ENCODE data around the gene DYNLT4.

DYNLT4 gene

GRCh38 chr1:44822981-44823451 lies 15.9 kb upstream of the DYNLT4 start:
- no peak for TF ChIP-seq ESRRG (CRISPR knock-in tag; IDR thresholded peaks at IDR 0.05)
- no peak for TF ChIP-seq TOX (CRISPR knock-in tag; IDR thresholded peaks at IDR 0.05; ENCODE audit: borderline replicate concordance)
- no peak for TF ChIP-seq CSRNP3 (CRISPR knock-in tag; IDR thresholded peaks at IDR 0.05)
- TF ChIP-seq CSDC2 (CRISPR knock-in tag; IDR thresholded peaks at IDR 0.05): no peak
- no peak for ATAC-seq

DNA sequence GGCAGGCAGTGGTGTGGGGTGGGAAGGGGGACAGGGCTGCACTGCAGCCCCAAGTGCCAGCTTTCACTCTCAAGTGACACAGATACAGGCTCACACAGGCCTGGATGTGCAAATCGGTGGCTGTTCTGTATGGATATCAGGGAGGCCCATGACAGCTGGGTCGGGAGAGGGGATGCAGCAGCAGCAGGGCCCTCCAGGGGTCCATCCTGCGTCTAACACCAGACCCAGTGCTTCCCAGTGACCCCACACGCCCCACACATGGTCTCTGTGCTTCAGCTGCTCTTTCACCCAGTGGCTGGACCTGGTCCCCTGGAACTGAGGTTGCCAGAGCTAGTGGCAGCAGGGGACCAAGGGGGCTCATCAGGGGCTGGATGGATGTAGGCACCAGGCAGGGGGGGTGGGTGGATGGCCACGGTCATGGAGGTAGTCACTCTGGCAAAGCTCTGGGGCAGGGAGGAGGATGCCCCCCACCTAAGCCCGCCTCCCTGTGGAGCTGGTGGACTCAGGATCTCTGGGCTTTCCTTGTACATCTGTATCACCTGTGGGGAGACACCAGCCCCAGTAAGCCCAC lies 15.1 kb upstream of the DYNLT4 start:
- TF ChIP-seq GLIS3 (CRISPR knock-in tag; IDR thresholded peaks at IDR 0.05): no peak
- TF ChIP-seq ZNF70 (CRISPR knock-in tag; IDR thresholded peaks at IDR 0.05): no peak
- no peak for TF ChIP-seq TSHZ2 (CRISPR knock-in tag; IDR thresholded peaks at IDR 0.05)
- no peak for TF ChIP-seq ZFP30 (CRISPR knock-in tag; IDR thresholded peaks at IDR 0.05)
- no peak for ATAC-seq

- no peak for ATAC-seq
- TF ChIP-seq BACH2 (CRISPR knock-in tag; IDR thresholded peaks at IDR 0.05; ENCODE audit: borderline replicate concordance) (no peak), ZNF70 (CRISPR knock-in tag; IDR thresholded peaks at IDR 0.05) (no peak), ZC3H10 (CRISPR knock-in tag; IDR thresholded peaks at IDR 0.05) (no peak), ZFP30 (CRISPR knock-in tag; IDR thresholded peaks at IDR 0.05) (no peak), SNAI2 (CRISPR knock-in tag; IDR thresholded peaks at IDR 0.05) (no peak), ZFP3 (CRISPR knock-in tag; IDR thresholded peaks at IDR 0.05) (no peak), CSDC2 (CRISPR knock-in tag; IDR thresholded peaks at IDR 0.05) (no peak), CREB5 (CRISPR knock-in tag; IDR thresholded peaks at IDR 0.05; ENCODE audit: low read depth) (no peak), TCF4 (CRISPR knock-in tag; IDR thresholded peaks at IDR 0.05; ENCODE audit: borderline replicate concordance) (no peak), TOX (CRISPR knock-in tag; IDR thresholded peaks at IDR 0.05; ENCODE audit: borderline replicate concordance) (no peak), ZNF565 (CRISPR knock-in tag; conservative IDR thresholded peaks at IDR 0.05; ENCODE audit: low read depth) (no peak), ESRRG (CRISPR knock-in tag; IDR thresholded peaks at IDR 0.05) (no peak), ZNF8 (CRISPR knock-in tag; IDR thresholded peaks at IDR 0.05) (no peak), CSRNP3 (CRISPR knock-in tag; IDR thresholded peaks at IDR 0.05) (no peak), RARB (CRISPR knock-in tag; IDR thresholded peaks at IDR 0.05) (no peak), POU6F1 (CRISPR knock-in tag; IDR thresholded peaks at IDR 0.05; ENCODE audit: borderline replicate concordance, low read depth) (no peak), ARNTL (CRISPR knock-in tag; IDR thresholded peaks at IDR 0.05; ENCODE audit: borderline replicate concordance, low read depth) (no peak), GLIS3 (CRISPR knock-in tag; IDR thresholded peaks at IDR 0.05) (no peak), ISL1 (CRISPR knock-in tag; IDR thresholded peaks at IDR 0.05) (no peak)
- TF ChIP-seq, protein P1, sequence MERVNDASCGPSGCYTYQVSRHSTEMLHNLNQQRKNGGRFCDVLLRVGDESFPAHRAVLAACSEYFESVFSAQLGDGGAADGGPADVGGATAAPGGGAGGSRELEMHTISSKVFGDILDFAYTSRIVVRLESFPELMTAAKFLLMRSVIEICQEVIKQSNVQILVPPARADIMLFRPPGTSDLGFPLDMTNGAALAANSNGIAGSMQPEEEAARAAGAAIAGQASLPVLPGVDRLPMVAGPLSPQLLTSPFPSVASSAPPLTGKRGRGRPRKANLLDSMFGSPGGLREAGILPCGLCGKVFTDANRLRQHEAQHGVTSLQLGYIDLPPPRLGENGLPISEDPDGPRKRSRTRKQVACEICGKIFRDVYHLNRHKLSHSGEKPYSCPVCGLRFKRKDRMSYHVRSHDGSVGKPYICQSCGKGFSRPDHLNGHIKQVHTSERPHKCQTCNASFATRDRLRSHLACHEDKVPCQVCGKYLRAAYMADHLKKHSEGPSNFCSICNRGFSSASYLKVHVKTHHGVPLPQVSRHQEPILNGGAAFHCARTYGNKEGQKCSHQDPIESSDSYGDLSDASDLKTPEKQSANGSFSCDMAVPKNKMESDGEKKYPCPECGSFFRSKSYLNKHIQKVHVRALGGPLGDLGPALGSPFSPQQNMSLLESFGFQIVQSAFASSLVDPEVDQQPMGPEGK (CRISPR knock-in tag; IDR thresholded peaks at IDR 0.05; ENCODE audit: borderline replicate concordance): no peak
Observed at GRCh38 chr1:44821240-44821715, 14.1 kb upstream of the DYNLT4 start.

Measured in SK-N-SH treated with all-trans-retinoic acid at 6 μM for 48 hours (cell line).